ENCODE data around the gene C9orf78.

C9orf78 gene

GRCh38 chr9:129823542-129823934 is 11.5 kb downstream of the C9orf78 start:
- TF ChIP-seq CTCF (conservative IDR thresholded peaks at IDR 0.05): no peak
- peak overlapping the region; percentile 87 for H3K27ac ChIP-seq

- H3K27ac ChIP-seq: peak overlapping the region; percentile 87
- TF ChIP-seq CTCF (conservative IDR thresholded peaks at IDR 0.05): no peak
Observed at GRCh38 chr9:129822898-129823541, 12.1 kb downstream of the C9orf78 start.

- no peak for TF ChIP-seq CTCF (conservative IDR thresholded peaks at IDR 0.05)
- H3K27ac ChIP-seq: no peak overlapping the region
Observed at GRCh38 chr9:129816501-129817435, 18.3 kb downstream of the C9orf78 start.

- H3K27ac ChIP-seq: peak overlapping the region; percentile 10; the same call in 1 of the 2 replicates
- TF ChIP-seq CTCF (conservative IDR thresholded peaks at IDR 0.05): no peak
Observed at GRCh38 chr9:129815278-129815677, 19.8 kb downstream of the C9orf78 start.

- no peak for TF ChIP-seq CTCF (conservative IDR thresholded peaks at IDR 0.05)
- H3K27ac ChIP-seq: peak overlapping the region; percentile 97; the same call in 1 of the 2 replicates
Observed at GRCh38 chr9:129814432-129815223, 20.4 kb downstream of the C9orf78 start.

GRCh38 chr9:129813661-129814060 is 21.4 kb downstream of the C9orf78 start:
- no peak for TF ChIP-seq CTCF (conservative IDR thresholded peaks at IDR 0.05)
- peak overlapping the region; percentile 97 for H3K27ac ChIP-seq

GRCh38 chr9:129812385-129812784 is 22.7 kb downstream of the C9orf78 start:
- no peak for TF ChIP-seq CTCF (conservative IDR thresholded peaks at IDR 0.05)
- H3K27ac ChIP-seq: peak overlapping the region; percentile 97

Measured in VCaP (cell line).